Gastrocnemius medialis (tissue), 4 donors: ENCODE results near the gene RNF25.

ENCODE experiments used
- POLR2A ChIP-seq, 2 donors: fragments of 450-650 bp; IDR thresholded peaks; one replicate each; pipeline ENCODE4 v1.6.1; 2017; ENCODE audit warnings: antibody characterized with exemption in 2 of 2, mild to moderate bottlenecking in 2 of 2, moderate library complexity in 2 of 2
- TF ChIP-seq, protein P1 (sequence below), 5 experiments: fragments of 450-650 bp in 3 of 5; fragments of 200-600 bp in 2 of 5; sonication (generic) in 2 of 5; IDR thresholded peaks in 4 of 5; conservative IDR thresholded peaks in 1 of 5; 1 replicate in 4 of 5; 2 replicates in 1 of 5; pipeline ENCODE4 v1.5.1; 2016 to 2019; ENCODE audit warnings: antibody characterized with exemption in 5 of 5, mild to moderate bottlenecking in 3 of 5, moderate library complexity in 3 of 5

DNA sequence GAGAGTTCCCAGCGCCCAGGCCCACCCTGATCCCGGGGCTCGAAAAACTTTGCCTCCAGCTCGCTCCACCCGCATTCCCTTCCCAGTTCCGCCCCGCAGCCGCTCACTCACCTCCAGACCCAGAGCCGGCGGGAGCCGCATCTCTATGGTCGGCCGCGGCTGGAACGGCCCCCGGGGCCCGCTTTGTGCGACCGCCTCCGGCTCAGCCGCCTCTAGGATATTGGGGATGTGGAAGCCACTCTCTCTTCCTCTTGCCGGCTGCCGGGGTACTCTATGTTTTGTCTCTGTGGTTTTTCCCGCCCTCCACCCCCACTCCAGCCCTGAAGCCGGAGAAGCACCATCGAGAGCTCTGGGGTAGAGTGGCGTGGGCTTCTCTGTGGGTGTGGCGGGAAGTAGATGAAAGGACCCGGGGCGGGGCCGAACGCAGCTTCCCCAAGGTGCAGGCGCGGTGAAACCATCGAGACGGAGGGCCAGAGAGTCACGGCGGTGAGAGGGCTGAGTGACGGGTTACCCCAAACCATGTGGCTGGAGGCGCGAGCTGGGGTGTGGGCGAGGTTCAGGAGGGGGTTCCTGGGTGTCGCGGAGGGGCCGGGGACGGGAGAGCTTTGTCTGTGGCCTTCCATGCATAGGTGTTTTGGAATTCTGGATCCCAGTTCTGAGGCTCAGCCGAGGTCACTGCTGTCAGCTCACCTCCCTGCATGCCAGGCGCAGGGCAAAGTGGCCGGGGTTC is 12.4 kb downstream of the RNF25 start, which contains the start of the genes BCS1L and ZNF142:
- peak; percentile 89 to 90 for TF ChIP-seq POLR2A (IDR thresholded peaks at IDR 0.05)
- TF ChIP-seq, protein P1, sequence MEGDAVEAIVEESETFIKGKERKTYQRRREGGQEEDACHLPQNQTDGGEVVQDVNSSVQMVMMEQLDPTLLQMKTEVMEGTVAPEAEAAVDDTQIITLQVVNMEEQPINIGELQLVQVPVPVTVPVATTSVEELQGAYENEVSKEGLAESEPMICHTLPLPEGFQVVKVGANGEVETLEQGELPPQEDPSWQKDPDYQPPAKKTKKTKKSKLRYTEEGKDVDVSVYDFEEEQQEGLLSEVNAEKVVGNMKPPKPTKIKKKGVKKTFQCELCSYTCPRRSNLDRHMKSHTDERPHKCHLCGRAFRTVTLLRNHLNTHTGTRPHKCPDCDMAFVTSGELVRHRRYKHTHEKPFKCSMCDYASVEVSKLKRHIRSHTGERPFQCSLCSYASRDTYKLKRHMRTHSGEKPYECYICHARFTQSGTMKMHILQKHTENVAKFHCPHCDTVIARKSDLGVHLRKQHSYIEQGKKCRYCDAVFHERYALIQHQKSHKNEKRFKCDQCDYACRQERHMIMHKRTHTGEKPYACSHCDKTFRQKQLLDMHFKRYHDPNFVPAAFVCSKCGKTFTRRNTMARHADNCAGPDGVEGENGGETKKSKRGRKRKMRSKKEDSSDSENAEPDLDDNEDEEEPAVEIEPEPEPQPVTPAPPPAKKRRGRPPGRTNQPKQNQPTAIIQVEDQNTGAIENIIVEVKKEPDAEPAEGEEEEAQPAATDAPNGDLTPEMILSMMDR (IDR thresholded peaks at IDR 0.05 in 4 of 5, conservative IDR thresholded peaks at IDR 0.05 in 1 of 5): no peak
